ENCODE measurements around the gene CYSRT1. TPM values are rescaled to one million over a fixed set of nuclear protein-coding genes. Genes with fewer than 3 reads are reported as not detected.

CYSRT1 gene, protein sequence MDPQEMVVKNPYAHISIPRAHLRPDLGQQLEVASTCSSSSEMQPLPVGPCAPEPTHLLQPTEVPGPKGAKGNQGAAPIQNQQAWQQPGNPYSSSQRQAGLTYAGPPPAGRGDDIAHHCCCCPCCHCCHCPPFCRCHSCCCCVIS
- total RNA-seq (2021), result 1.0 and 1.9 TPM in 2 replicates
- long read RNA-seq, transcript CYSRT1-201 (2 exons, 1,297 nt), result major isoform, 6 of 7 reads
- long read RNA-seq, partial matches to known transcripts, result 1 of 7 reads
- long read RNA-seq, other reads (novel, unspliced or antisense), result 0 of 7 reads

DNA sequence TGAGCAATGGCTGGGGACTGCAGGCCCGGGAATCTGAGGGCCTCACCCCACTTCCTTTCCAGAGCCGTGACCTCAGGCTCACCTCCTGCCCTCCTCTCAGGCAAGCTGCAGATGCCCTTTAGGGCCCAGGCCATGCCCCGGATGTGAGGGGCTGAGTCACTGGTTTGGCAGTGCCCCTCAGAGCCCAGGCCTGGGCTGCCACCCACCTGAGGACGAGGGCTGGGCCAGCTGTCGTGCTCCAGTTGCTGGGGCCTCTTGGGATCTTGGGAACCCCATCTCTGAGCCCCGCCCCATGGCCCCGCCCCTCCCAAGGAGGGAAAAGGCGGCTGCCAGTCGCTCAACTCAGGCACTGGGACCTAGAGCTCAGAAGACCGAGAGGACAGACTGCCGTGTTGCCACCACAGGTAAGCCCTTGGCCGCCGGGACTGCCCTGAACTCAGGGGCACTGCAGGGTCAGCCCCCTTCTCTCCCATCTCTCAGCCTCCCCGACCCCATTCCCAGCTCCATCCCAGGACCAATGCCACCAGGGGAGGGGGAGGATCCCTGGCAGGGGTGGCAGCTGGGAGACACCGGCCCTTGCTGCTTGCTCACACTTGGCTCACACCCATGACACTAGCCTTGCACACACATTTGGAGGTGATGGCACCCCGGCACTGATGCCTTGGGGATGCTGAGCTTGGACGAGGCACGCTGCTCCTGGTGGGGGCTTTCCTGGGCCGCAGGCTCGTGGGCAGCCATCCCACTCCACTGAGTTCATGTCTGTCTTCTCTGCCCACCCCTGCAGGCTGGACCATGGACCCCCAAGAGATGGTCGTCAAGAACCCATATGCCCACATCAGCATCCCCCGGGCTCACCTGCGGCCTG lies at the start of gene CYSRT1:
TSS of gene CYSRT1 (plus strand) at position 345 of the 865 bp plus-strand sequence. CDS start at position 793, 448 bp downstream.
- Mint-ChIP-seq H3K27ac (no peak within 1 kb of the TSS; a peak in 1 of 7 replicates), H3K4me3 (peak within 1 kb of the TSS; percentile 66 to 83), H3K4me1 (peaks cover 2 to 5% of the 10 kb centered on the region in 2 experiments), H3K27me3 (ENCODE audit: low read depth) (no peaks in the 10 kb centered on the region; the same call in 1 of the 2 replicates), H3K36me3 (ENCODE audit: insufficient read depth in 1 of 3, low read depth in 3 of 3) (no peaks in the 10 kb centered on the region), H3K9me3 (no peaks in the 10 kb centered on the region)
- Histone ChIP-seq H3K27me3 (ENCODE audit: insufficient read depth, low read length) (no peaks in the 10 kb centered on the region), H2BK15ac (ENCODE audit: low read depth, low read length) (no peak within 1 kb of the TSS), H3K79me2 (ENCODE audit: insufficient read depth, low read length) (no peaks in the 10 kb centered on the region), H3K4me2 (ENCODE audit: insufficient read depth, insufficient read length, low read length) (peak within 1 kb of the TSS; percentile 75), H4K20me1 (ENCODE audit: control insufficient read depth, insufficient read depth, insufficient read length) (no peaks in the 10 kb centered on the region), H2BK5ac (ENCODE audit: insufficient read length, low read length) (no peak within 1 kb of the TSS), H3K9me3 (ENCODE audit: control insufficient read depth, low read depth, low read length) (no peaks in the 10 kb centered on the region), H3K14ac (ENCODE audit: insufficient read depth, low read length) (no peak within 1 kb of the TSS), H2BK120ac (ENCODE audit: low read depth, low read length, poor library complexity, severe bottlenecking) (no peak within 1 kb of the TSS), H2AFZ (ENCODE audit: low read length) (no peak within 1 kb of the TSS), H2BK20ac (ENCODE audit: low read depth, low read length, poor library complexity, severe bottlenecking) (no peak within 1 kb of the TSS), H3K56ac (ENCODE audit: insufficient read length, low read depth, low read length) (no peak within 1 kb of the TSS), H4K5ac (ENCODE audit: insufficient read length, low read depth, low read length) (no peak within 1 kb of the TSS), H3K27ac (ENCODE audit: insufficient read length, low read depth, low read length) (no peak within 1 kb of the TSS), H3K4ac (ENCODE audit: low read depth, low read length) (no peak within 1 kb of the TSS), H3K18ac (ENCODE audit: insufficient read length, low read depth, low read length) (no peak within 1 kb of the TSS), H3T11ph (ENCODE audit: low read length) (no peak within 1 kb of the TSS), H3K9ac (ENCODE audit: extremely low read depth, insufficient read length, low read length) (peak within 1 kb of the TSS; percentile 64), H3K23ac (ENCODE audit: insufficient read length, low read depth, low read length) (no peak within 1 kb of the TSS), H4K91ac (ENCODE audit: insufficient read length, low read depth, low read length) (no peak within 1 kb of the TSS), H3K79me1 (ENCODE audit: insufficient read depth, low read depth, low read length, poor library complexity, severe bottlenecking) (no peaks in the 10 kb centered on the region), H3K4me1 (ENCODE audit: insufficient read depth, low read length) (no peaks in the 10 kb centered on the region), H3K23me2 (ENCODE audit: insufficient read length, low read depth, low read length, poor library complexity, severe bottlenecking) (peaks cover 18% of the 10 kb centered on the region), H2BK12ac (ENCODE audit: insufficient read length, low read depth, low read length) (no peak within 1 kb of the TSS), H4K8ac (replicated peaks; ENCODE audit: insufficient read length, low read depth, low read length) (no peak within 1 kb of the TSS), H2AK5ac (ENCODE audit: insufficient read length, low read length) (no peak within 1 kb of the TSS)
- WGBS (ENCODE audit: extremely low coverage, insufficient read length, low lambda C conversion rate), result no CpG with 5 or more reads among the region's 23 CpGs
- TF ChIP-seq CTCF (conservative IDR thresholded peaks at IDR 0.05), result no peak
- no peak for DNase-seq

Data from H9 (cell line).